ENCODE measurements around the gene CPZ. TPM values are rescaled to one million over a fixed set of nuclear protein-coding genes. Genes with fewer than 3 reads are reported as not detected.
"Not testable (repeated sequence)": the region's sequence is repeated elsewhere in the genome, so short reads cannot be mapped to it uniquely, and the experiment has no call there.

CPZ gene
- total RNA-seq, 4 donors from 2014 or later = 0.42 to 2.7 (median 2.2) TPM

DNA sequence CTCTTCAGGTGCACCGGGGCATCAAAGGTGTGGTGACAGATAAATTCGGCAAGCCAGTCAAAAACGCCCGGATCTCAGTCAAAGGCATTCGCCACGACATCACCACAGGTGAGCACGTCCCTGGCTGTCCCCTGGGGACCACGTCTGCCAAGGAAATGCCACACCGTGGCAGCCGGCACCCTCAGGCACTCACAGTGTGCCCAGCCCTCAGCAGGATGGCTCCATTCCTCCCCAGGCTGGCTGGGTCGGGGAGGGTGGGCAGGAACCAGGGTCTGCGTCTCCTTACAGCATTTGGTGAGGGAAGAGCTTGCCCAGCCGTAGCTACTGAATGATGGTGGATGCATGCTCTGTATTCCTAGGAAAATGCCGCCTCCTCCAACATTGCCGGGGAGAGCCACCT, 25.9 kb downstream of the CPZ start:
- TF ChIP-seq EP300 (IDR thresholded peaks at IDR 0.05) (no peak), POLR2AphosphoS5 (IDR thresholded peaks at IDR 0.05) (no peak), POLR2A (IDR thresholded peaks at IDR 0.05; ENCODE audit: low read depth) (no peak)
- TF ChIP-seq, protein P1, sequence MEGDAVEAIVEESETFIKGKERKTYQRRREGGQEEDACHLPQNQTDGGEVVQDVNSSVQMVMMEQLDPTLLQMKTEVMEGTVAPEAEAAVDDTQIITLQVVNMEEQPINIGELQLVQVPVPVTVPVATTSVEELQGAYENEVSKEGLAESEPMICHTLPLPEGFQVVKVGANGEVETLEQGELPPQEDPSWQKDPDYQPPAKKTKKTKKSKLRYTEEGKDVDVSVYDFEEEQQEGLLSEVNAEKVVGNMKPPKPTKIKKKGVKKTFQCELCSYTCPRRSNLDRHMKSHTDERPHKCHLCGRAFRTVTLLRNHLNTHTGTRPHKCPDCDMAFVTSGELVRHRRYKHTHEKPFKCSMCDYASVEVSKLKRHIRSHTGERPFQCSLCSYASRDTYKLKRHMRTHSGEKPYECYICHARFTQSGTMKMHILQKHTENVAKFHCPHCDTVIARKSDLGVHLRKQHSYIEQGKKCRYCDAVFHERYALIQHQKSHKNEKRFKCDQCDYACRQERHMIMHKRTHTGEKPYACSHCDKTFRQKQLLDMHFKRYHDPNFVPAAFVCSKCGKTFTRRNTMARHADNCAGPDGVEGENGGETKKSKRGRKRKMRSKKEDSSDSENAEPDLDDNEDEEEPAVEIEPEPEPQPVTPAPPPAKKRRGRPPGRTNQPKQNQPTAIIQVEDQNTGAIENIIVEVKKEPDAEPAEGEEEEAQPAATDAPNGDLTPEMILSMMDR (IDR thresholded peaks at IDR 0.05) = no peak
- 89% methylated on average over 14 of the region's 15 CpGs for WGBS
- Histone ChIP-seq H3K36me3 (no peaks in the 10 kb centered on the region), H3K27ac (replicated peaks in 1 of 4) (no peak overlapping the region), H3K4me1 (no peaks in the 10 kb centered on the region), H3K9me3 (no peaks in the 10 kb centered on the region), H3K4me3 (no peak overlapping the region), H3K27me3 (peaks cover 0 to 31% (median 0%) of the 10 kb centered on the region in 4 donors)
- intact Hi-C loops (cut with DNase I) = no loop called here
- DNase-seq (ENCODE audit: extremely low spot score) = no peak

DNA sequence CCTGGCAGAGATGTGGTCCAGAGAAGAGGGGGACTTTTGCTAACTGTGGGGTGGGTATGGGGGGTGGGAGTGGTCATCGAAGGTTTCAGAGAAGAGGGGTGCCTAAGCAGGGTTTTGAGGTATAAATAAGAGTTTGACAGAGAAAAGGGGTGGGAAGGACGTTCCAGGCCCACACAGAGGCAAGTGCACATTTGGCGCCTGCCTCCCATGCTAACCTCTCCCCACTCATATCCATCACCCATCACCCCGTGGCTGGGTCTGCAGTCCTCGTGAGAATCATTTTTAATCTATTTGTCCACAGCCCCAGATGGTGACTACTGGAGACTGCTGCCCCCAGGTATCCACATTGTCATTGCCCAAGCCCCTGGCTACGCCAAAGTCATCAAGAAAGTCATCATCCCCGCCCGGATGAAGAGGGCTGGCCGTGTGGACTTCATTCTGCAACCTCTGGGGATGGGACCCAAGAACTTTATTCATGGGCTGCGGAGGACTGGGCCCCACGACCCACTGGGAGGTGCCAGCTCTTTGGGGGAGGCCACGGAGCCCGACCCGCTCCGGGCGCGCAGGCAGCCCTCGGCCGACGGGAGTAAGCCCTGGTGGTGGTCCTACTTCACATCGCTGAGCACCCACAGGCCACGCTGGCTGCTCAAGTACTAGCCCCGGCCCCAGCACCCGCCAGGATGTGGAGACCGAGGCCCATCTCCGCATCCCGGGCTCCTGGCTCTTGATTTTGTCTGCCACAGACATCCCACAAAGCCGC, 26.6 kb downstream of the CPZ start:
- WGBS = 87% methylated on average over 27 of the region's 28 CpGs

DNA sequence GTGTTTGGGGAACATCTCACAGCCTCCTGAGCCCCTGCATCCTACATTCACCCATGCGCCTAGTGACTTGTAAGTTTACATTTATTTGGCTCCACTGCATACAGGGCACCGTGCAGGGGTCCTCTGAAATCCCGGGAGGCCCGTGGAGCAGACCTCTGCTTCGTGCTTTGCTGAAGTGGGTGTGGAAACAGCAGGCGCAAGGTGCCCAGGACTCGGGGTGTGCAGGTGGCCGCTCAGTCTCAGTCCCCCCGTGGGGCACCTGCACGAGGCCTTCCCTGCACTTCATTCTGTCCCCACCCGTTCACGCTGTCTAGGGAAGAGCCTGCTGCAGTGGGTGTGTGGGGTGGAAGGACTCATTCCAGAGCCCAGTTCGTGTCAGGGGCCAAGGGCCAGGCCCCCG, 28.6 kb downstream of the CPZ start:
- no CpG with 5 or more reads among the region's 14 CpGs for WGBS
- DNase-seq (ENCODE audit: extremely low spot score); intact Hi-C loops (cut with DNase I): not testable (repeated sequence)

More for the DNA sequence above, 26.6 kb downstream of the CPZ start:
- H3K4me1 ChIP-seq = no peaks in the 10 kb centered on the region
- intact Hi-C loops (cut with DNase I) = no loop called here
- no peak overlapping the region for H3K4me3 ChIP-seq
- no peaks in the 10 kb centered on the region for H3K9me3 ChIP-seq
- no peak for DNase-seq (ENCODE audit: extremely low spot score)
- no peak overlapping the region for H3K27ac ChIP-seq (replicated peaks in 1 of 4)
- no peak for TF ChIP-seq POLR2AphosphoS5 (IDR thresholded peaks at IDR 0.05)
- no peak for TF ChIP-seq EP300 (IDR thresholded peaks at IDR 0.05)
- TF ChIP-seq, protein P1 (IDR thresholded peaks at IDR 0.05) = no peak
- no peak for TF ChIP-seq POLR2A (IDR thresholded peaks at IDR 0.05; ENCODE audit: low read depth)
- H3K27me3 ChIP-seq = peaks cover 0 to 24% (median 0%) of the 10 kb centered on the region in 4 donors
- H3K36me3 ChIP-seq = no peaks in the 10 kb centered on the region

DNA sequence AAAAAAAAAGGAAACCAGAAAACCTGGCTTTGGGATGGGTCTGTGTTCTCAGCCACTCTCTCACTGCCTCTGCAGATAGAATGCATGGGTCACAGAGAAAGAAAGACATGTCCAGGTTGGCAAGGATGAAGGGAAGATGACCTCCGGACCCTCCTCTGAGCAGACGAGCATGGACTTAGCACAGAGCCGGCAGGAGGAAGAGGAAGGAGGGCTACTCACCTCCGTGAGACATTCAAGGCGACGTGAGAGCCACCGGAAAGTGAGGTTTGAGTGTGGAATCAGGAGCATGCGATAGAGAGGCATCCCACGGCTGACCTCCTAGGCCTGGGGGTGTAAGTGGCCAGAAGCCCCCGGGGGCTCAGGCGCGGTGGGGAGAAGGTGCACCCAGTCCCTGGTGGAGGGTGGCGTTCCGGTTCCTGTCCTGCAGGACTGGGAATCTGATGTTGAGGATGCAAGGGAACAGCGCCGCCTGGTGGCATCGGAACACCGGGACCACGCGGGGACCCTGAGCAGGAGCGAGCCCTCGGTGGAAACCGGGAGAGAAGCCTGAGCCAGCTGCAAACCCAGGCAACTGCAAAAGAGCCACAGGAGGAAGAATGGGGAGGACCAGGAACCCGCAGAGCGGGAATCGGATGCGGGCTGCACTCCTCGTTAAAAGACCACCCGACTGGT, 32.2 kb downstream of the CPZ start:
- H3K4me3 ChIP-seq; intact Hi-C loops (cut with DNase I); H3K27ac ChIP-seq (replicated peaks in 1 of 4); H3K36me3 ChIP-seq; H3K9me3 ChIP-seq; H3K4me1 ChIP-seq; H3K27me3 ChIP-seq; DNase-seq (ENCODE audit: extremely low spot score): not testable (repeated sequence)
- no CpG with 5 or more reads among the region's 29 CpGs for WGBS

More for the DNA sequence above, 28.6 kb downstream of the CPZ start:
- not testable (repeated sequence) for H3K4me3 ChIP-seq; H3K4me1 ChIP-seq; H3K36me3 ChIP-seq; H3K9me3 ChIP-seq; H3K27ac ChIP-seq (replicated peaks in 1 of 4)
- H3K27me3 ChIP-seq = peaks cover 0 to 21% (median 0%) of the 10 kb centered on the region in 4 donors

DNA sequence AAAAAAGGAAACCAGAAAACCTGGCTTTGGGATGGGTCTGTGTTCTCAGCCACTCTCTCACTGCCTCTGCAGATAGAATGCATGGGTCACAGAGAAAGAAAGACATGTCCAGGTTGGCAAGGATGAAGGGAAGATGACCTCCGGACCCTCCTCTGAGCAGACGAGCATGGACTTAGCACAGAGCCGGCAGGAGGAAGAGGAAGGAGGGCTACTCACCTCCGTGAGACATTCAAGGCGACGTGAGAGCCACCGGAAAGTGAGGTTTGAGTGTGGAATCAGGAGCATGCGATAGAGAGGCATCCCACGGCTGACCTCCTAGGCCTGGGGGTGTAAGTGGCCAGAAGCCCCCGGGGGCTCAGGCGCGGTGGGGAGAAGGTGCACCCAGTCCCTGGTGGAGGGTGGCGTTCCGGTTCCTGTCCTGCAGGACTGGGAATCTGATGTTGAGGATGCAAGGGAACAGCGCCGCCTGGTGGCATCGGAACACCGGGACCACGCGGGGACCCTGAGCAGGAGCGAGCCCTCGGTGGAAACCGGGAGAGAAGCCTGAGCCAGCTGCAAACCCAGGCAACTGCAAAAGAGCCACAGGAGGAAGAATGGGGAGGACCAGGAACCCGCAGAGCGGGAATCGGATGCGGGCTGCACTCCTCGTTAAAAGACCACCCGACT, 37.8 kb downstream of the CPZ start:
- WGBS = no CpG with 5 or more reads among the region's 29 CpGs
- H3K4me1 ChIP-seq; H3K9me3 ChIP-seq; intact Hi-C loops (cut with DNase I); H3K36me3 ChIP-seq; H3K4me3 ChIP-seq; H3K27me3 ChIP-seq; H3K27ac ChIP-seq (replicated peaks in 1 of 4); DNase-seq (ENCODE audit: extremely low spot score): not testable (repeated sequence)

DNA sequence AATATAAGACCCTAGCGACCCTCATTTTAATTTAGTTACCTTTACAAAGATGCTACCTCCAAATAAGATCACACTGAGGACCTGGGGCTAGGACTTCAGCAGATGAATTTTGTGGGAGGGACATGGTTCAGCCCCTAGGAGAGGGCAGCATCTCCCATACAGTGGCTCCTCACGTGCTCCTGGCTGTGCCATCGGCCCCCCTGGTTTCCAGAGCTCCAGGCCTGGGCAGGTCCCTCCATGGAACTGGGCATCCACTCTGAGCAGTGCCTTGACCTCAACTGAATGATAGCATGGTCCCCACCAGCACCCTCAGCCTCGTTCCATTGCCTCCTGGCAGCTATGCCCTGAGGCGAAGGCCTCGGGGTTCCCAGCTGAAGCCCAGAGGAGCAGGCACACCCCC, 39.3 kb downstream of the CPZ start:
- intact Hi-C loops (cut with DNase I); H3K4me1 ChIP-seq; DNase-seq (ENCODE audit: extremely low spot score); H3K9me3 ChIP-seq; H3K27ac ChIP-seq (replicated peaks in 1 of 4); H3K4me3 ChIP-seq; H3K27me3 ChIP-seq; H3K36me3 ChIP-seq: not testable (repeated sequence)
- WGBS = no CpG with 5 or more reads among the region's 6 CpGs

DNA sequence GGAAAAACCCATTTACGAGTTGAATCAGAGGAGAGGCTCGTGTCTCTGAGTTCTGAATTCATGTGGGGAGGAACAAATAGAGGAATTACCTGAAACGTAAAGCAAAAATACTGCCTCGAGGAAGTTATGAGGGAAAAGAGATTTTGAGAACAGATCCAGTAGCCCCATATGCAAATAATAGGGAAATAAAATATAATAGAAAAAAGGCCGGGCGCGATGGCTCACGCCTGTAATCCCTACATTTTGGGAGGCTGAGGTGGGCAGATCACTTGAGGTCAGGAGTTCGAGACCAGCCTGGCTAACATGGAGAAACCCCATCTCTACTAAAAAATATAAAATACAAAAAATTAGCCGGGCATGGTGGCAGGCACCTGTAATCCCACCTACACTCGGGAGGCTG, 42.2 kb downstream of the CPZ start:
- 63% methylated on average over 7 of the region's 11 CpGs for WGBS
- H3K27ac ChIP-seq (replicated peaks in 1 of 4); H3K4me1 ChIP-seq; DNase-seq (ENCODE audit: extremely low spot score); H3K36me3 ChIP-seq; H3K9me3 ChIP-seq; H3K4me3 ChIP-seq; intact Hi-C loops (cut with DNase I): not testable (repeated sequence)
- peaks cover 0 to 22% (median 4%) of the 10 kb centered on the region in 4 donors for H3K27me3 ChIP-seq

DNA sequence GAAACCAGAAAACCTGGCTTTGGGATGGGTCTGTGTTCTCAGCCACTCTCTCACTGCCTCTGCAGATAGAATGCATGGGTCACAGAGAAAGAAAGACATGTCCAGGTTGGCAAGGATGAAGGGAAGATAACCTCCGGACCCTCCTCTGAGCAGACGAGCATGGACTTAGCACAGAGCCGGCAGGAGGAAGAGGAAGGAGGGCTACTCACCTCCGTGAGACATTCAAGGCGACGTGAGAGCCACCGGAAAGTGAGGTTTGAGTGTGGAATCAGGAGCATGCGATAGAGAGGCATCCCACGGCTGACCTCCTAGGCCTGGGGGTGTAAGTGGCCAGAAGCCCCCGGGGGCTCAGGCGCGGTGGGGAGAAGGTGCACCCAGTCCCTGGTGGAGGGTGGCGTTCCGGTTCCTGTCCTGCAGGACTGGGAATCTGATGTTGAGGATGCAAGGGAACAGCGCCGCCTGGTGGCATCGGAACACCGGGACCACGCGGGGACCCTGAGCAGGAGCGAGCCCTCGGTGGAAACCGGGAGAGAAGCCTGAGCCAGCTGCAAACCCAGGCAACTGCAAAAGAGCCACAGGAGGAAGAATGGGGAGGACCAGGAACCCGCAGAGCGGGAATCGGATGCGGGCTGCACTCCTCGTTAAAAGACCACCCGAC, 43.5 kb downstream of the CPZ start:
- H3K9me3 ChIP-seq; H3K36me3 ChIP-seq; H3K27ac ChIP-seq (replicated peaks in 1 of 4); intact Hi-C loops (cut with DNase I); DNase-seq (ENCODE audit: extremely low spot score); H3K4me3 ChIP-seq; H3K4me1 ChIP-seq: not testable (repeated sequence)
- WGBS = no CpG with 5 or more reads among the region's 29 CpGs
- H3K27me3 ChIP-seq = peaks cover 0 to 26% (median 4%) of the 10 kb centered on the region in 4 donors
